Measurements from ENCODE around the gene VENTX. TPM values are rescaled to one million over a fixed set of nuclear protein-coding genes. Genes with fewer than 3 reads are reported as not detected.

VENTX gene
- total RNA-seq, 4 donors from 2014 or later = 0.13 to 1.3 (median 0.34) TPM

DNA sequence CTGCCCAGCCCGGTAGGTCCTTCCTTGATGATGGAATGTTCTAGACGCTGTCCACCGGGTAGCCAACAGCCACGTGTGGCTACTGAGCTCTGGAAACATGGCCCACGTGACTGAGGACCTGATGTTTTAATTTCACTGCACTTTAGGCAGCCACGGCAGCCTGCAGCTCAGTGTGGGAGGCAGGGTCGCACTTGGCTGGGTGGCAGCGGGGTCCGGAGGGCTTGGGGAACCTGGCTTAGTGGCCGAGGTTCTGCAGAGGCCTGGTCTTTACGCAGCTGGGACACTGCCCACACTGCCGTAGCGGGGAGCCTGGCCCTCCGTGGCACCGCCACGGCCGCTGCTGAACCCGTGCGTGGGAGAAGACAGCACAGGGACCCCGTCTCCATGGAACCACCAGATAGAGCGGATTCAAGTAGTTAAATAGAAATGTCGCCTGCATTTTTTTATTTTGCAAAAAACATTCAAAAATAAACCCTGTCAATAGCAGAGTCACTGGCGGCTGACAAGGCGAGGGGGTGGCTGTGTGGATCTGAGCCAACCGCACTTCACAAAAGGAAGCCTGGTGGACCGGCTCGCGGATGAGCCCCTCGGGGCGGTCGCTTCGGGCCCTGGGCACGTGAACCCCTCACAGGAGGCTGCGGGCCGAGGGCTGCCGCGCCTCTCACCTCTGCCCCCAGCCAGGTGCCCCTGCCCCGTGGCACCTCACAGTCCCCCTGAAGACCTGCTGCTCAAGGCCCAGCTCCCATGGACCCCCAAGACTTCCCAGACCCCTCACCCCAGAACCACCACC is 33.2 kb upstream of the VENTX start:
- Histone ChIP-seq H3K27me3 (peaks cover 0 to 5% (median 3%) of the 10 kb centered on the region in 3 donors), H3K4me3 (no peak overlapping the region), H3K27ac (no peak overlapping the region), H3K4me1 (no peaks in the 10 kb centered on the region), H3K36me3 (no peaks in the 10 kb centered on the region), H3K9me3 (no peaks in the 10 kb centered on the region)
- DNase-seq = no peak
- TF ChIP-seq POLR2A (IDR thresholded peaks at IDR 0.05) = no peak
- TF ChIP-seq, protein P1, sequence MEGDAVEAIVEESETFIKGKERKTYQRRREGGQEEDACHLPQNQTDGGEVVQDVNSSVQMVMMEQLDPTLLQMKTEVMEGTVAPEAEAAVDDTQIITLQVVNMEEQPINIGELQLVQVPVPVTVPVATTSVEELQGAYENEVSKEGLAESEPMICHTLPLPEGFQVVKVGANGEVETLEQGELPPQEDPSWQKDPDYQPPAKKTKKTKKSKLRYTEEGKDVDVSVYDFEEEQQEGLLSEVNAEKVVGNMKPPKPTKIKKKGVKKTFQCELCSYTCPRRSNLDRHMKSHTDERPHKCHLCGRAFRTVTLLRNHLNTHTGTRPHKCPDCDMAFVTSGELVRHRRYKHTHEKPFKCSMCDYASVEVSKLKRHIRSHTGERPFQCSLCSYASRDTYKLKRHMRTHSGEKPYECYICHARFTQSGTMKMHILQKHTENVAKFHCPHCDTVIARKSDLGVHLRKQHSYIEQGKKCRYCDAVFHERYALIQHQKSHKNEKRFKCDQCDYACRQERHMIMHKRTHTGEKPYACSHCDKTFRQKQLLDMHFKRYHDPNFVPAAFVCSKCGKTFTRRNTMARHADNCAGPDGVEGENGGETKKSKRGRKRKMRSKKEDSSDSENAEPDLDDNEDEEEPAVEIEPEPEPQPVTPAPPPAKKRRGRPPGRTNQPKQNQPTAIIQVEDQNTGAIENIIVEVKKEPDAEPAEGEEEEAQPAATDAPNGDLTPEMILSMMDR (IDR thresholded peaks at IDR 0.05 in 4 of 5, conservative IDR thresholded peaks at IDR 0.05 in 1 of 5) = no peak
- in situ Hi-C loops (cut with MboI; ENCODE audit: low sequenced_read_pairs in 4 of 4) (no loop called here), intact Hi-C loops (cut with DNase I; ENCODE audit: low total_unique reads) (no loop called here)
- ATAC-seq = no peak

DNA sequence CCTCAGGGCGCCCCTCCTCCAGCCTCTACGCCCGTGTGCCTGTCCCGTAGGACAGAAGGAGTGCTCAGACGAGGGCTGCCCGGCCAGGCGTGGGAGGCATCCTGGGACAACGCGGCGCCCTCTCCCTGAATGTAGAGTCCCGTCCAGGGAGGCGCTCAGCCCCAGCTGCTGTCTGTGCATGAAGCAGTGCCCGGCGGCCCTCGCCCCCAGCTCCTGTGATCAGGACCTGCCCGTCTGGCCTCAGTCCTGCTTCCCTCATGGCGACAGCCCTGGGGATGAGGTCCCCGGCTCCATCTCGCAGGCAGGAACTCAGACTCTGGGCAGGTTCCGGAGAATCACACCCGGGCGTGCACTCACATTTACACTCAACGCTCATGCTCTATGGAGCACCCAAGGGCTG is 32.5 kb upstream of the VENTX start:
- Histone ChIP-seq H3K4me3 (no peak overlapping the region), H3K9me3 (no peaks in the 10 kb centered on the region), H3K36me3 (no peaks in the 10 kb centered on the region), H3K4me1 (no peaks in the 10 kb centered on the region), H3K27ac (no peak overlapping the region), H3K27me3 (peaks cover 0 to 3% (median 1%) of the 10 kb centered on the region in 3 donors)
- TF ChIP-seq, protein P1 (IDR thresholded peaks at IDR 0.05 in 4 of 5, conservative IDR thresholded peaks at IDR 0.05 in 1 of 5) = no peak
- no peak for TF ChIP-seq POLR2A (IDR thresholded peaks at IDR 0.05)
- DNase-seq = no peak
- intact Hi-C loops (cut with DNase I; ENCODE audit: low total_unique reads) = no loop called here
- in situ Hi-C loops (cut with MboI; ENCODE audit: low sequenced_read_pairs in 4 of 4) = no loop called here
- no peak for ATAC-seq

DNA sequence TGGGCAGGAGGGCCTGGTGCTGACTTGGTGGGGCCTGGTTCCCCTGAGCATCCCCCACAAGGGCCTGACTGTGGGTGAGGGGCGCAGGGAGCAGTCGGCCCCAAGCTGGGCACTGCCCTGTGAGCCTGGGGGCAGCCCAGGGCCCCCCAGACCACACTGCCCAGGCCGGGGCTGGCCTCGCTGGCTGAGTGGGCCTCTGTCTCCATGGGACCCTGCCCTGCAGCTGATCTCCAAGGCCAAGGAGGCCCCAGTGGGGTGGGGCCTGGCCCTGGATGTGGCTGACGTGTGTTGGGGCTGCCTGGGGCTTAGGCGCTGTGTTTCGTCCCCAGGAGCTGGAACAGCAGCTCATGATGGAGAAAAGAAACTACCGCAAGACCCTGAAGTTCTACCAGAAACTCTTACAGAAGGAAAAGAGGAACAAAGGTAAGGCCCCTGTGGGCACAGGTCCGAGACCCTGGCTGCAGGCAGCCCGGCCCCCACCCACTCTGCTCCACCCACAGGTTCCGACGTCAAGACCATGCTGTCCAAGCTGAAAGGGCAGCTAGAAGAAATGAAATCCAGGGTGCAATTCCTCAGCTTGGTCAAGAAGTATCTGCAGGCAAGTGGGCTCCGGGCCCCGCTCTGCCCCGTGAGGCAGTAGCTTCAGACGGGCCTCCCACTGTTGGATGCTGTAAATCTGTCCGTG is 31.2 kb upstream of the VENTX start:
- intact Hi-C loops (cut with DNase I; ENCODE audit: low total_unique reads) = no loop called here
- no peak overlapping the region for H3K4me3 ChIP-seq

DNA sequence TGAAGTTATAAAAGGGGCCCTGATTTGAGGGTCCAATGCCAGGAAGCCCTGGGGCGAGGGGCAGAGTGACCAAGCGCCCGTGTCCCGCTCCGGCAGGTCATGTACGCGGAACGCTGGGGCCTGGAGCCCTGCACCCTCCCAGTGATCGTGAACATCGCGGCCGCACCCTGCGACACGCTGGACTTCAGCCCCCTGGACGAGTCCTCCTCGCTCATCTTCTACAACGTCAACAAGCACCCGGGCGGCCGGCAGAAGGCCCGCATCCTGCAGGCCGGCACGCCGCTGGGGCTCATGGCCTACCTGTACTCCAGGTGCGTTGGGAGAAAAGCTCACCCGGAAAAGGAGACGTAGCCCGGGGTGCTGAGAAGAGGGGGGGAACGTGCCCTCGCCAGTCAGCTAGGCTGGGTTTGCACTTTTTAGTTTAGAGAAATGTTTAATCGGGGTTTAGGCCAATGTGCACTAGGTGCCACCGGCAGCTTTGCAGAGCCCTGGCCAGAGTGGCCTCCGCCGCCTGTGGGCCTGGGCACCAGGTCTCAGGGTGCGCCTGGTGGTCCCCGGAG is 30.5 kb upstream of the VENTX start:
- H3K4me3 ChIP-seq = no peak overlapping the region
- DNase-seq (no peak), ATAC-seq (no peak)
- no peaks in the 10 kb centered on the region for H3K9me3 ChIP-seq
- in situ Hi-C loops (cut with MboI; ENCODE audit: low sequenced_read_pairs in 4 of 4) (no loop called here), intact Hi-C loops (cut with DNase I; ENCODE audit: low total_unique reads) (no loop called here)
- TF ChIP-seq, protein P1 (IDR thresholded peaks at IDR 0.05 in 4 of 5, conservative IDR thresholded peaks at IDR 0.05 in 1 of 5) = no peak
- TF ChIP-seq POLR2A (IDR thresholded peaks at IDR 0.05) = no peak
- no peaks in the 10 kb centered on the region for H3K4me1 ChIP-seq
- no peaks in the 10 kb centered on the region for H3K36me3 ChIP-seq
- peaks cover 0 to 3% (median 0%) of the 10 kb centered on the region in 3 donors for H3K27me3 ChIP-seq
- H3K27ac ChIP-seq = no peak overlapping the region

More for the DNA sequence above, 31.2 kb upstream of the VENTX start:
- no peak for ATAC-seq
- no peaks in the 10 kb centered on the region for H3K9me3 ChIP-seq
- in situ Hi-C loops (cut with MboI; ENCODE audit: low sequenced_read_pairs in 4 of 4) = no loop called here
- no peak for TF ChIP-seq POLR2A (IDR thresholded peaks at IDR 0.05)
- TF ChIP-seq, protein P1 (IDR thresholded peaks at IDR 0.05 in 4 of 5, conservative IDR thresholded peaks at IDR 0.05 in 1 of 5) = no peak
- no peak for DNase-seq
- no peaks in the 10 kb centered on the region for H3K4me1 ChIP-seq
- H3K36me3 ChIP-seq = no peaks in the 10 kb centered on the region
- H3K27ac ChIP-seq = no peak overlapping the region
- H3K27me3 ChIP-seq = peaks cover 0 to 3% (median 0%) of the 10 kb centered on the region in 3 donors

All from gastrocnemius medialis (tissue), 4 donors.